ENCODE measurements around the gene ANTXRL.

GRCh38 chr10:46277840-46278239, 9.0 kb upstream of the ANTXRL start:
- no peak for TF ChIP-seq POLR2AphosphoS5 (IDR thresholded peaks at IDR 0.05)
- no peak for TF ChIP-seq CTCF (IDR thresholded peaks at IDR 0.05)
